ENCODE results near the gene ALAS1.

GRCh38 chr3:52233968-52234367 is 36.0 kb downstream of the ALAS1 start:
- no peak for TF ChIP-seq POLR2A (IDR thresholded peaks at IDR 0.05)
- TF ChIP-seq CTCF (IDR thresholded peaks at IDR 0.05) = no peak

All from ovary (tissue), 3 donors.